ENCODE data around the gene EML4. TPM values are rescaled to one million over a fixed set of nuclear protein-coding genes. Genes with fewer than 3 reads are reported as not detected.
"Not testable (repeated sequence)": the region's sequence is repeated elsewhere in the genome, so short reads cannot be mapped to it uniquely, and the experiment has no call there.

The EML4 gene
- total RNA-seq, 1 experiment from 2014 or later = 52.0 TPM

GRCh38 chr2:42372474-42373200 lies 203.5 kb downstream of the EML4 start:
- BruUV-seq (replicated peaks) = no TSS peak
- Histone ChIP-seq H3K4me1 (replicated peaks; ENCODE audit: insufficient read depth) (0 out of 2 replicates have a peak, but pooled peaks cover 3% of the 10 kb centered on the region), H3K79me2 (ENCODE audit: low read depth) (no peaks in the 10 kb centered on the region), H3K4me3 (no peak overlapping the region), H3K27ac (no peak overlapping the region), H3K4me2 (no peak overlapping the region), H3K9me3 (ENCODE audit: insufficient read depth, low read depth) (no peaks in the 10 kb centered on the region), H3K36me3 (ENCODE audit: low read depth) (no peaks in the 10 kb centered on the region), H3K9me2 (ENCODE audit: insufficient read depth) (no peaks in the 10 kb centered on the region), H3F3A (ENCODE audit: insufficient read depth, low read depth) (no peaks in the 10 kb centered on the region), H3K27me3 (ENCODE audit: insufficient read depth, low read depth) (no peaks in the 10 kb centered on the region), H2AFZ (no peak overlapping the region), H4K20me1 (ENCODE audit: insufficient read depth) (no peaks in the 10 kb centered on the region)
- no peak for TF ChIP-seq EZH2 (IDR thresholded peaks at IDR 0.05; ENCODE audit: low read depth)
- TF ChIP-seq, protein P1, sequence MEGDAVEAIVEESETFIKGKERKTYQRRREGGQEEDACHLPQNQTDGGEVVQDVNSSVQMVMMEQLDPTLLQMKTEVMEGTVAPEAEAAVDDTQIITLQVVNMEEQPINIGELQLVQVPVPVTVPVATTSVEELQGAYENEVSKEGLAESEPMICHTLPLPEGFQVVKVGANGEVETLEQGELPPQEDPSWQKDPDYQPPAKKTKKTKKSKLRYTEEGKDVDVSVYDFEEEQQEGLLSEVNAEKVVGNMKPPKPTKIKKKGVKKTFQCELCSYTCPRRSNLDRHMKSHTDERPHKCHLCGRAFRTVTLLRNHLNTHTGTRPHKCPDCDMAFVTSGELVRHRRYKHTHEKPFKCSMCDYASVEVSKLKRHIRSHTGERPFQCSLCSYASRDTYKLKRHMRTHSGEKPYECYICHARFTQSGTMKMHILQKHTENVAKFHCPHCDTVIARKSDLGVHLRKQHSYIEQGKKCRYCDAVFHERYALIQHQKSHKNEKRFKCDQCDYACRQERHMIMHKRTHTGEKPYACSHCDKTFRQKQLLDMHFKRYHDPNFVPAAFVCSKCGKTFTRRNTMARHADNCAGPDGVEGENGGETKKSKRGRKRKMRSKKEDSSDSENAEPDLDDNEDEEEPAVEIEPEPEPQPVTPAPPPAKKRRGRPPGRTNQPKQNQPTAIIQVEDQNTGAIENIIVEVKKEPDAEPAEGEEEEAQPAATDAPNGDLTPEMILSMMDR (conservative IDR thresholded peaks at IDR 0.05) = no peak
- ChIA-PET POLR2A (ENCODE audit: unreplicated experiment) (no interaction called here), CTCF (no interaction called here)
- intact Hi-C loops (cut with micrococcal nuclease; ENCODE audit: unreplicated experiment) = no loop called here
- DNase-seq = no peak

DNA sequence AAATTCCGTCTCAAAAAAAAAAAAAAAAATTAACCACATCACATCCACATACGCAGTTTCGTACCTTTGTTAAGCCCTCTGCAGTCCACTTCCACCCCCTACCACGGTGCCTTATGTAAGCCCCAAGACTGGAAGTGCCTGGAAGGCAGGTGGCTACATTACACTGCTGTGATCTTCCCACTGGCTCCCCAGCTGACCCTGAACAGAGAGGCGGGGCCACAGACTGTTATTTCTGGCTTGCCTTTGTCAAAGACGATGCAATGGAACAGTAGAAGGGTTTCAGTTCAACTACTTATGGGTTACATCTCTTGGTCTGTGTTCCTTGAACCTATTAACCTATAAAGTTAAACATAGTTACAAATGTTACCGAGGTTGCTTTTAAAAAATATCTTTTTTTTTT lies 207.6 kb downstream of the EML4 start:
- no TSS peak for BruUV-seq (replicated peaks)
- no peaks in the 10 kb centered on the region for H3F3A ChIP-seq (ENCODE audit: insufficient read depth, low read depth)
- no peak for TF ChIP-seq EZH2 (IDR thresholded peaks at IDR 0.05; ENCODE audit: low read depth)
- TF ChIP-seq, protein P1 (conservative IDR thresholded peaks at IDR 0.05) = no peak
- H3K79me2 ChIP-seq (ENCODE audit: low read depth) = no peaks in the 10 kb centered on the region
- H3K4me1 ChIP-seq (replicated peaks; ENCODE audit: insufficient read depth) = no peaks in the 10 kb centered on the region
- no peak overlapping the region for H2AFZ ChIP-seq
- ChIA-PET CTCF (no interaction called here), POLR2A (ENCODE audit: unreplicated experiment) (no interaction called here)
- intact Hi-C loops (cut with micrococcal nuclease; ENCODE audit: unreplicated experiment) = no loop called here
- H3K36me3 ChIP-seq (ENCODE audit: low read depth) = no peaks in the 10 kb centered on the region
- no peaks in the 10 kb centered on the region for H4K20me1 ChIP-seq (ENCODE audit: insufficient read depth)
- H3K4me3 ChIP-seq = no peak overlapping the region
- H3K9me3 ChIP-seq (ENCODE audit: insufficient read depth, low read depth) = no peaks in the 10 kb centered on the region
- DNase-seq = no peak
- no peaks in the 10 kb centered on the region for H3K9me2 ChIP-seq (ENCODE audit: insufficient read depth)
- H3K27ac ChIP-seq = no peak overlapping the region
- no peaks in the 10 kb centered on the region for H3K27me3 ChIP-seq (ENCODE audit: insufficient read depth, low read depth)
- no peak overlapping the region for H3K4me2 ChIP-seq

GRCh38 chr2:42378415-42378814 lies 209.3 kb downstream of the EML4 start:
- no TSS peak for BruUV-seq (replicated peaks)
- Histone ChIP-seq H3K27me3 (ENCODE audit: insufficient read depth, low read depth) (no peaks in the 10 kb centered on the region), H3K79me2 (ENCODE audit: low read depth) (no peaks in the 10 kb centered on the region), H3K4me1 (replicated peaks; ENCODE audit: insufficient read depth) (no peaks in the 10 kb centered on the region), H3K27ac (no peak overlapping the region), H3K9me2 (ENCODE audit: insufficient read depth) (no peaks in the 10 kb centered on the region), H3K4me2 (no peak overlapping the region), H4K20me1 (ENCODE audit: insufficient read depth) (no peaks in the 10 kb centered on the region), H3K9me3 (ENCODE audit: insufficient read depth, low read depth) (no peaks in the 10 kb centered on the region), H2AFZ (no peak overlapping the region), H3K4me3 (no peak overlapping the region), H3F3A (ENCODE audit: insufficient read depth, low read depth) (no peaks in the 10 kb centered on the region), H3K36me3 (ENCODE audit: low read depth) (no peaks in the 10 kb centered on the region)
- TF ChIP-seq, protein P1 (conservative IDR thresholded peaks at IDR 0.05) = no peak
- no peak for TF ChIP-seq EZH2 (IDR thresholded peaks at IDR 0.05; ENCODE audit: low read depth)
- ChIA-PET POLR2A (ENCODE audit: unreplicated experiment) (no interaction called here), CTCF (no interaction called here)
- DNase-seq = no peak
- intact Hi-C loops (cut with micrococcal nuclease; ENCODE audit: unreplicated experiment) = no loop called here

DNA sequence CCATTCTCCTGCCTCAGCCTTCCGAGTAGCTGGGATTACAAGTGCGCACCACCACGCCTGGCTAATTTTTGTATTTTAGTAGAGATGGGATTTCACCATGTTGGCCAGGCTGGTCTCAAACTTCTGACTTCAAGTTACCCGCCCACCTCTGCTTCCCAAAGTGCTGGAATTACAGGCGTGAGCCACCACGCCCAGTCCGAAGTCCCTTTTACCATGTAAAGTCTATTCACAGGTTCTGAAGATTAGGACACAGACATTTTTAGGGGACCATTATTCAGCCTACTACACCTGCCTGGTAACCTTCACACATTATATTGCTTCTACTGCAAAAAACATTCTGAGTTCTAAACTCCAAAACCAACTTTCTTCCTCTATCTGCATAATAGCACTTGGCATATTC lies 210.9 kb downstream of the EML4 start:
- DNase-seq; H3K4me2 ChIP-seq; H4K20me1 ChIP-seq (ENCODE audit: insufficient read depth); intact Hi-C loops (cut with micrococcal nuclease; ENCODE audit: unreplicated experiment); H3K36me3 ChIP-seq (ENCODE audit: low read depth); H3K4me1 ChIP-seq (replicated peaks; ENCODE audit: insufficient read depth); CTCF ChIA-PET; H3K9me2 ChIP-seq (ENCODE audit: insufficient read depth); BruUV-seq (replicated peaks); H3K9me3 ChIP-seq (ENCODE audit: insufficient read depth, low read depth); H3K27me3 ChIP-seq (ENCODE audit: insufficient read depth, low read depth); H3K27ac ChIP-seq; H3F3A ChIP-seq (ENCODE audit: insufficient read depth, low read depth); H2AFZ ChIP-seq; H3K4me3 ChIP-seq; H3K79me2 ChIP-seq (ENCODE audit: low read depth): not testable (repeated sequence)
- POLR2A ChIA-PET (ENCODE audit: unreplicated experiment) = interaction anchor here (0.6 kb wide), 1 partner anchor 17 kb away, joined by 4 read pairs; no protein-coding TSS in a partner anchor
